ENCODE data around the gene ACLY. TPM values are rescaled to one million over a fixed set of nuclear protein-coding genes. Genes with fewer than 3 reads are reported as not detected.

The ACLY gene
- total and polyA plus RNA-seq, 2 of the 13 experiments (the other 11 are each of a cell fraction or from before 2014, with no cell fraction given) = 111 to 218 TPM

DNA sequence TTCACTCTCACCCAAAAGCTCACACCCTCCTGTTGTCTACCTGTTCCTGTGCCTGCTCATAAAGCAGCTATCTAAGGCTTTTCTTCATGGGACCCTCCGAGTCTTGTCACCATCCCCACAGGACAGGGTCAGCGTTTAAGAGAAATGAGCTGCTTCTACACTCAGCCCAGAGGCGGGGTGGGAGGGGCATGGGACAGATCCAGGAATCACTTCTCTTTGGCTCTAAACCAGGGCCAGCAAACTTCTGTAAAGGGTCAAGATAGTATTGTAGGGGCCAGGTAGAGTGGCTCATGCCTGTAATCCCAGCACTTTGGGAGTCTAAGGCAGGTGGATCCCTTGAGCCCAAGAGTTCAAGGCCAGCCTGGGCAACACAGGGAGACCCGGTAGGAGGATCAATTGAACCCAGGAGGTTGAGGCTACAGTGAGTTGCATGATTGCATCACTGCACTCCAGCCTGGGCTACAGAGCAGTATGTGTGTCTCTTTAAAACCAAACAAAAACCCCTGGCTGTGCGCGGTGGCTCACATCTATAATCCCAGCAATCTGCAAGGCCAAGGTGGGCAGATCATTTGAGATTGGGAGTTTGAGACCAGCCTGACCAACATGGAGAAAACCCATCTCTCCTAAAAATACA, 30.3 kb downstream of the ACLY start (continued):
- TF ChIP-seq ZNF781 (CRISPR knock-in tag; IDR thresholded peaks at IDR 0.05; ENCODE audit: borderline replicate concordance, not compliant biosample characterization) (no peak), POLR2AphosphoS5 (IDR thresholded peaks at IDR 0.05; ENCODE audit: low read depth, low read length) (no peak), ZBTB21 (CRISPR knock-in tag; IDR thresholded peaks at IDR 0.05) (no peak), ZNF430 (CRISPR knock-in tag; IDR thresholded peaks at IDR 0.05) (no peak), SAFB2 (CRISPR knock-in tag; IDR thresholded peaks at IDR 0.05; ENCODE audit: borderline replicate concordance, low read depth) (no peak), ZMYM4 (CRISPR knock-in tag; IDR thresholded peaks at IDR 0.05) (no peak), EZH2 (conservative IDR thresholded peaks at IDR 0.05; ENCODE audit: low read depth, low read length) (no peak), ZFY (CRISPR knock-in tag; IDR thresholded peaks at IDR 0.05) (0 out of 2 replicates have a peak, but pooled peaks have one; percentile 24), ZNF577 (CRISPR knock-in tag; IDR thresholded peaks at IDR 0.05; ENCODE audit: borderline replicate concordance, low read depth) (no peak), ISL2 (CRISPR knock-in tag; IDR thresholded peaks at IDR 0.05) (0 out of 2 replicates have a peak, but pooled peaks have one; percentile 35), ZFP90 (CRISPR knock-in tag; IDR thresholded peaks at IDR 0.05; ENCODE audit: borderline replicate concordance) (0 out of 2 replicates have a peak, but pooled peaks have one; percentile 70), POLR2A (IDR thresholded peaks at IDR 0.05; ENCODE audit: insufficient read depth in 1 of 2, low read depth in 2 of 2, low read length in 2 of 2) (no peak), MYNN (CRISPR knock-in tag; IDR thresholded peaks at IDR 0.05; ENCODE audit: low read depth) (no peak), RBFOX2 (IDR thresholded peaks at IDR 0.05; ENCODE audit: low read depth, low read length) (no peak)
- TF ChIP-seq, protein P1, sequence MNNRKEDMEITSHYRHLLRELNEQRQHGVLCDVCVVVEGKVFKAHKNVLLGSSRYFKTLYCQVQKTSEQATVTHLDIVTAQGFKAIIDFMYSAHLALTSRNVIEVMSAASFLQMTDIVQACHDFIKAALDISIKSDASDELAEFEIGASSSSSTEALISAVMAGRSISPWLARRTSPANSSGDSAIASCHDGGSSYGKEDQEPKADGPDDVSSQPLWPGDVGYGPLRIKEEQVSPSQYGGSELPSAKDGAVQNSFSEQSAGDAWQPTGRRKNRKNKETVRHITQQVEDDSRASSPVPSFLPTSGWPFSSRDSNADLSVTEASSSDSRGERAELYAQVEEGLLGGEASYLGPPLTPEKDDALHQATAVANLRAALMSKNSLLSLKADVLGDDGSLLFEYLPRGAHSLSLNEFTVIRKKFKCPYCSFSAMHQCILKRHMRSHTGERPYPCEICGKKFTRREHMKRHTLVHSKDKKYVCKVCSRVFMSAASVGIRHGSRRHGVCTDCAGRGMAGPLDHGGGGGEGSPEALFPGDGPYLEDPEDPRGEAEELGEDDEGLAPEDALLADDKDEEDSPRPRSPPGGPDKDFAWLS (CRISPR knock-in tag; IDR thresholded peaks at IDR 0.05; ENCODE audit: borderline replicate concordance) = no peak
- TF ChIP-seq, protein P2, sequence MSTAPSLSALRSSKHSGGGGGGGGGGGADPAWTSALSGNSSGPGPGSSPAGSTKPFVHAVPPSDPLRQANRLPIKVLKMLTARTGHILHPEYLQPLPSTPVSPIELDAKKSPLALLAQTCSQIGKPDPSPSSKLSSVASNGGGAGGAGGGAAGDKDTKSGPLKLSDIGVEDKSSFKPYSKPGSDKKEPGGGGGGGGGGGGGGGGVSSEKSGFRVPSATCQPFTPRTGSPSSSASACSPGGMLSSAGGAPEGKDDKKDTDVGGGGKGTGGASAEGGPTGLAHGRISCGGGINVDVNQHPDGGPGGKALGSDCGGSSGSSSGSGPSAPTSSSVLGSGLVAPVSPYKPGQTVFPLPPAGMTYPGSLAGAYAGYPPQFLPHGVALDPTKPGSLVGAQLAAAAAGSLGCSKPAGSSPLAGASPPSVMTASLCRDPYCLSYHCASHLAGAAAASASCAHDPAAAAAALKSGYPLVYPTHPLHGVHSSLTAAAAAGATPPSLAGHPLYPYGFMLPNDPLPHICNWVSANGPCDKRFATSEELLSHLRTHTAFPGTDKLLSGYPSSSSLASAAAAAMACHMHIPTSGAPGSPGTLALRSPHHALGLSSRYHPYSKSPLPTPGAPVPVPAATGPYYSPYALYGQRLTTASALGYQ (CRISPR knock-in tag; IDR thresholded peaks at IDR 0.05) = no peak
- TF ChIP-seq, protein P3, sequence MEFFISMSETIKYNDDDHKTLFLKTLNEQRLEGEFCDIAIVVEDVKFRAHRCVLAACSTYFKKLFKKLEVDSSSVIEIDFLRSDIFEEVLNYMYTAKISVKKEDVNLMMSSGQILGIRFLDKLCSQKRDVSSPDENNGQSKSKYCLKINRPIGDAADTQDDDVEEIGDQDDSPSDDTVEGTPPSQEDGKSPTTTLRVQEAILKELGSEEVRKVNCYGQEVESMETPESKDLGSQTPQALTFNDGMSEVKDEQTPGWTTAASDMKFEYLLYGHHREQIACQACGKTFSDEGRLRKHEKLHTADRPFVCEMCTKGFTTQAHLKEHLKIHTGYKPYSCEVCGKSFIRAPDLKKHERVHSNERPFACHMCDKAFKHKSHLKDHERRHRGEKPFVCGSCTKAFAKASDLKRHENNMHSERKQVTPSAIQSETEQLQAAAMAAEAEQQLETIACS (CRISPR knock-in tag; IDR thresholded peaks at IDR 0.05) = 0 out of 2 replicates have a peak, but pooled peaks have one; percentile 35
- TF ChIP-seq, protein P4, sequence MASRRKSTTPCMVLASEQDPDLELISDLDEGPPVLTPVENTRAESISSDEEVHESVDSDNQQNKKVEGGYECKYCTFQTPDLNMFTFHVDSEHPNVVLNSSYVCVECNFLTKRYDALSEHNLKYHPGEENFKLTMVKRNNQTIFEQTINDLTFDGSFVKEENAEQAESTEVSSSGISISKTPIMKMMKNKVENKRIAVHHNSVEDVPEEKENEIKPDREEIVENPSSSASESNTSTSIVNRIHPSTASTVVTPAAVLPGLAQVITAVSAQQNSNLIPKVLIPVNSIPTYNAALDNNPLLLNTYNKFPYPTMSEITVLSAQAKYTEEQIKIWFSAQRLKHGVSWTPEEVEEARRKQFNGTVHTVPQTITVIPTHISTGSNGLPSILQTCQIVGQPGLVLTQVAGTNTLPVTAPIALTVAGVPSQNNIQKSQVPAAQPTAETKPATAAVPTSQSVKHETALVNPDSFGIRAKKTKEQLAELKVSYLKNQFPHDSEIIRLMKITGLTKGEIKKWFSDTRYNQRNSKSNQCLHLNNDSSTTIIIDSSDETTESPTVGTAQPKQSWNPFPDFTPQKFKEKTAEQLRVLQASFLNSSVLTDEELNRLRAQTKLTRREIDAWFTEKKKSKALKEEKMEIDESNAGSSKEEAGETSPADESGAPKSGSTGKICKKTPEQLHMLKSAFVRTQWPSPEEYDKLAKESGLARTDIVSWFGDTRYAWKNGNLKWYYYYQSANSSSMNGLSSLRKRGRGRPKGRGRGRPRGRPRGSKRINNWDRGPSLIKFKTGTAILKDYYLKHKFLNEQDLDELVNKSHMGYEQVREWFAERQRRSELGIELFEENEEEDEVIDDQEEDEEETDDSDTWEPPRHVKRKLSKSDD (CRISPR knock-in tag; IDR thresholded peaks at IDR 0.05; ENCODE audit: low read depth) = no peak

All from HepG2 (cell line).